Measurements from ENCODE around the gene PCDHGA11. TPM values are rescaled to one million over a fixed set of nuclear protein-coding genes. Genes with fewer than 3 reads are reported as not detected.

PCDHGA11 gene
- total RNA-seq, 1 experiment from 2014 or later = 0.66 TPM

DNA sequence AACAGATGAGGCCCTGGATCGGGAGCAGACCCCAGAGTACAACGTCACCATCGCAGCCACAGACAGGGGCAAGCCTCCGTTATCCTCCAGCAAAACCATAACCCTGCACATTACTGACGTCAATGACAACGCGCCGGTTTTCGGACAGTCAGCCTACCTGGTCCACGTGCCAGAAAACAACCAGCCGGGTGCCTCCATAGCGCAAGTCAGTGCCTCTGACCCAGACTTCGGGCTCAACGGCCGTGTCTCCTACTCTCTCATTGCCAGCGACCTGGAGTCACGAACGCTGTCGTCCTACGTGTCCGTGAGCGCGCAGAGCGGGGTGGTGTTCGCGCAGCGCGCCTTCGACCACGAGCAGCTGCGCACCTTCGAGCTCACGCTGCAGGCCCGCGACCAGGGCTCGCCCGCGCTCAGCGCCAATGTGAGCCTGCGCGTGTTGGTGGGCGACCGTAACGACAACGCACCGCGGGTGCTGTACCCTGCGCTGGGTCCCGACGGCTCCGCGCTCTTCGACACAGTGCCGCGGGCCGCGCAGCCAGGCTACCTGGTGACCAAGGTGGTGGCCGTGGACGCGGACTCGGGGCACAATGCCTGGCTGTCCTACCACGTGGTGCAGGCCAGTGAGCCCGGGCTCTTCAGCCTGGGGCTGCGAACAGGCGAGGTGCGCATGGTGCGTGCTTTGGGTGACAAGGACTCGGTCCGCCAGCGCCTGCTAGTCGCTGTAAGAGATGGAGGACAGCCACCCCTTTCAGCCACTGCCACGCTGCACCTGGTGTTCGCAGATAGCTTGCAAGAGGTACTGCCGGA is 1.6 kb upstream of the PCDHGA11 start:
- ChIA-PET POLR2A (ENCODE audit: unreplicated experiment) (no interaction called here), CTCF (no interaction called here)
- Histone ChIP-seq H4K20me1 (ENCODE audit: low read length) (no peaks in the 10 kb centered on the region), H3K9me3 (ENCODE audit: low read length) (no peaks in the 10 kb centered on the region), H3K4me1 (ENCODE audit: insufficient read depth, low read length) (no peaks in the 10 kb centered on the region), H2AFZ (ENCODE audit: low read length) (no peak overlapping the region), H3K27me3 (ENCODE audit: low read length) (no peaks in the 10 kb centered on the region), H3K4me2 (ENCODE audit: low read length) (no peak overlapping the region), H3K9ac (ENCODE audit: low read length) (no peak overlapping the region), H3K4me3 (ENCODE audit: low read length) (no peak overlapping the region), H3F3A (ENCODE audit: low read length, unreplicated experiment) (no peaks in the 10 kb centered on the region), H3K9me2 (replicated peaks; ENCODE audit: low read length) (no peaks in the 10 kb centered on the region), H3K36me3 (ENCODE audit: low read depth, low read length) (no peaks in the 10 kb centered on the region; the same call in 1 of the 2 replicates), H3K27ac (ENCODE audit: low read length) (no peak overlapping the region), H3K79me2 (ENCODE audit: low read length) (no peaks in the 10 kb centered on the region)
- ATAC-seq (no peak), DNase-seq (no peak)
- TF ChIP-seq EZH2 (IDR thresholded peaks at IDR 0.05; ENCODE audit: low read length, unreplicated experiment) (no peak), EZH2phosphoT487 (IDR thresholded peaks at IDR 0.05; ENCODE audit: borderline replicate concordance, low read length) (no peak)
- BruUV-seq (replicated peaks) = no TSS peak
- intact Hi-C loops (cut with micrococcal nuclease) = no loop called here

DNA sequence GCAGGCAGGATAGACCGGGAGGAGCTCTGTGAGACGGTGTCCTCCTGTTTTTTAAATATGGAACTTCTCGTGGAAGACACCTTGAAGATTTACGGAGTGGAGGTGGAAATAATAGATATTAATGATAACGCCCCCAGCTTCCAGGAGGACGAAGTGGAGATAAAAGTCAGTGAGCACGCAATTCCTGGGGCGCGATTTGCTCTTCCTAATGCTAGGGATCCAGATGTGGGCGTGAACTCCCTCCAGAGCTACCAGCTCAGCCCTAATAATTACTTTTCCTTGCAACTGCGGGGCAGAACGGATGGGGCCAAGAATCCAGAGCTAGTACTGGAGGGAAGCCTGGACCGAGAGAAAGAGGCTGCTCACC is 621 bp downstream of the PCDHGA11 start:
- Histone ChIP-seq H3F3A (ENCODE audit: low read length, unreplicated experiment) (no peaks in the 10 kb centered on the region), H3K9me3 (ENCODE audit: low read length) (no peaks in the 10 kb centered on the region), H2AFZ (ENCODE audit: low read length) (no peak overlapping the region), H3K36me3 (ENCODE audit: low read depth, low read length) (no peaks in the 10 kb centered on the region; the same call in 1 of the 2 replicates), H3K79me2 (ENCODE audit: low read length) (no peaks in the 10 kb centered on the region), H3K27ac (ENCODE audit: low read length) (no peak overlapping the region), H3K9ac (ENCODE audit: low read length) (no peak overlapping the region), H3K9me2 (replicated peaks; ENCODE audit: low read length) (no peaks in the 10 kb centered on the region), H3K4me1 (ENCODE audit: insufficient read depth, low read length) (no peaks in the 10 kb centered on the region), H3K4me3 (ENCODE audit: low read length) (no peak overlapping the region), H4K20me1 (ENCODE audit: low read length) (no peaks in the 10 kb centered on the region), H3K4me2 (ENCODE audit: low read length) (no peak overlapping the region), H3K27me3 (ENCODE audit: low read length) (no peaks in the 10 kb centered on the region)
- ChIA-PET POLR2A (ENCODE audit: unreplicated experiment) (no interaction called here), CTCF (interaction anchor here (0.6 kb wide), 1 partner anchor 250 kb away, joined by 3 read pairs; no protein-coding TSS in a partner anchor)
- intact Hi-C loops (cut with micrococcal nuclease) = no loop called here
- DNase-seq = no peak
- no peak for ATAC-seq
- no peak for TF ChIP-seq EZH2phosphoT487 (IDR thresholded peaks at IDR 0.05; ENCODE audit: borderline replicate concordance, low read length)
- TF ChIP-seq, protein P1, sequence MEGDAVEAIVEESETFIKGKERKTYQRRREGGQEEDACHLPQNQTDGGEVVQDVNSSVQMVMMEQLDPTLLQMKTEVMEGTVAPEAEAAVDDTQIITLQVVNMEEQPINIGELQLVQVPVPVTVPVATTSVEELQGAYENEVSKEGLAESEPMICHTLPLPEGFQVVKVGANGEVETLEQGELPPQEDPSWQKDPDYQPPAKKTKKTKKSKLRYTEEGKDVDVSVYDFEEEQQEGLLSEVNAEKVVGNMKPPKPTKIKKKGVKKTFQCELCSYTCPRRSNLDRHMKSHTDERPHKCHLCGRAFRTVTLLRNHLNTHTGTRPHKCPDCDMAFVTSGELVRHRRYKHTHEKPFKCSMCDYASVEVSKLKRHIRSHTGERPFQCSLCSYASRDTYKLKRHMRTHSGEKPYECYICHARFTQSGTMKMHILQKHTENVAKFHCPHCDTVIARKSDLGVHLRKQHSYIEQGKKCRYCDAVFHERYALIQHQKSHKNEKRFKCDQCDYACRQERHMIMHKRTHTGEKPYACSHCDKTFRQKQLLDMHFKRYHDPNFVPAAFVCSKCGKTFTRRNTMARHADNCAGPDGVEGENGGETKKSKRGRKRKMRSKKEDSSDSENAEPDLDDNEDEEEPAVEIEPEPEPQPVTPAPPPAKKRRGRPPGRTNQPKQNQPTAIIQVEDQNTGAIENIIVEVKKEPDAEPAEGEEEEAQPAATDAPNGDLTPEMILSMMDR (conservative IDR thresholded peaks at IDR 0.05; ENCODE audit: low read depth, low read length) = no peak
- no peak for TF ChIP-seq EZH2 (IDR thresholded peaks at IDR 0.05; ENCODE audit: low read length, unreplicated experiment)
- BruUV-seq (replicated peaks) = no TSS peak

DNA sequence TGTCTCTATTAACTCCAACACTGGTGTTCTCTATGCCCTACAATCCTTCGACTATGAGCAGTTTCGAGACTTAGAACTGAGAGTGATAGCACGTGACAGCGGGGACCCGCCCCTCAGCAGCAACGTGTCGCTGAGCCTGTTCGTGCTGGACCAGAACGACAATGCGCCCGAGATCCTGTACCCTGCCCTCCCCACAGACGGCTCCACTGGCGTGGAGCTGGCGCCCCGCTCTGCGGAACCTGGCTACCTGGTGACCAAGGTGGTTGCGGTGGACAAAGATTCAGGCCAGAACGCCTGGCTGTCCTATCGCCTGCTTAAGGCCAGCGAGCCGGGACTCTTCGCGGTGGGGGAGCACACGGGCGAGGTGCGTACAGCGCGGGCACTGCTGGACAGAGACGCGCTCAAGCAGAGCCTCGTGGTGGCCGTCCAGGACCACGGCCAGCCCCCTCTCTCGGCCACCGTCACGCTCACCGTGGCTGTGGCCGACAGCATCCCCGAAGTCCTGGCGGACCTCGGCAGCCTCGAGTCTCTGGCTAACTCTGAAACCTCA is 2.0 kb downstream of the PCDHGA11 start:
- Histone ChIP-seq H3K4me2 (ENCODE audit: low read length) (no peak overlapping the region), H2AFZ (ENCODE audit: low read length) (no peak overlapping the region), H3K4me1 (ENCODE audit: insufficient read depth, low read length) (no peaks in the 10 kb centered on the region), H3F3A (ENCODE audit: low read length, unreplicated experiment) (no peaks in the 10 kb centered on the region), H3K9me2 (replicated peaks; ENCODE audit: low read length) (no peaks in the 10 kb centered on the region), H3K79me2 (ENCODE audit: low read length) (no peaks in the 10 kb centered on the region), H3K27me3 (ENCODE audit: low read length) (no peaks in the 10 kb centered on the region), H3K36me3 (ENCODE audit: low read depth, low read length) (no peaks in the 10 kb centered on the region; the same call in 1 of the 2 replicates), H3K9ac (ENCODE audit: low read length) (no peak overlapping the region), H3K27ac (ENCODE audit: low read length) (no peak overlapping the region), H3K4me3 (ENCODE audit: low read length) (no peak overlapping the region), H3K9me3 (ENCODE audit: low read length) (no peaks in the 10 kb centered on the region), H4K20me1 (ENCODE audit: low read length) (no peaks in the 10 kb centered on the region)
- DNase-seq (no peak), ATAC-seq (no peak)
- CTCF ChIA-PET = no interaction called here
- TF ChIP-seq EZH2 (IDR thresholded peaks at IDR 0.05; ENCODE audit: low read length, unreplicated experiment) (no peak), EZH2phosphoT487 (IDR thresholded peaks at IDR 0.05; ENCODE audit: borderline replicate concordance, low read length) (no peak)
- TF ChIP-seq, protein P1 (conservative IDR thresholded peaks at IDR 0.05; ENCODE audit: low read depth, low read length) = no peak
- BruUV-seq (replicated peaks) = no TSS peak
- intact Hi-C loops (cut with micrococcal nuclease) = no loop called here
- POLR2A ChIA-PET (ENCODE audit: unreplicated experiment) = no interaction called here

Measured in PC-3 (cell line).